Ecto neural progenitor cell (in vitro differentiated cells): ENCODE measurements around the gene WBP2.
"Not testable (repeated sequence)": the region's sequence is repeated elsewhere in the genome, so short reads cannot be mapped to it uniquely, and the experiment has no call there.

Experiments
- DNase-seq: peaks from one replicate; pipeline ENCODE4 v3.0.0-alpha.2; 2018; ENCODE audit warnings: low spot score

Gene WBP2

GRCh38 chr17:75888484-75888883 lies 33.3 kb upstream of the WBP2 start:
- DNase-seq, result no peak

- not testable (repeated sequence) for DNase-seq
Observed at GRCh38 chr17:75885860-75886259, 30.7 kb upstream of the WBP2 start.

- DNase-seq, result no peak
Observed at GRCh38 chr17:75885431-75885830, 30.3 kb upstream of the WBP2 start.

- no peak for DNase-seq
Observed at GRCh38 chr17:75881678-75882454, 26.7 kb upstream of the WBP2 start.

- DNase-seq, result no peak
Observed at GRCh38 chr17:75880266-75880665, 25.1 kb upstream of the WBP2 start.

- DNase-seq, result no peak
Observed at GRCh38 chr17:75878174-75878998, 23.3 kb upstream of the WBP2 start, which contains the start of gene TRIM47. TRIM47 (minus strand) TSS chr17:75878581; CDS start chr17:75878548, 33 bp downstream.

- DNase-seq, result peak; percentile 90
Observed at GRCh38 chr17:75877752-75878173, 22.6 kb upstream of the WBP2 start.

- no peak for DNase-seq
Observed at GRCh38 chr17:75876938-75877751, 22.0 kb upstream of the WBP2 start.

GRCh38 chr17:75876190-75876937 lies 21.2 kb upstream of the WBP2 start:
- DNase-seq, result no peak

- DNase-seq, result no peak
Observed at GRCh38 chr17:75875940-75876189, 20.7 kb upstream of the WBP2 start.

GRCh38 chr17:75875182-75875939 lies 20.2 kb upstream of the WBP2 start:
- DNase-seq, result no peak

- no peak for DNase-seq
Observed at GRCh38 chr17:75874323-75875181, 19.4 kb upstream of the WBP2 start.

GRCh38 chr17:75873587-75874322 lies 18.6 kb upstream of the WBP2 start:
- DNase-seq, result no peak

- no peak for DNase-seq
Observed at GRCh38 chr17:75872434-75873351, 17.6 kb upstream of the WBP2 start.

- DNase-seq, result not testable (repeated sequence)
Observed at GRCh38 chr17:75870228-75870627, 15.1 kb upstream of the WBP2 start.

GRCh38 chr17:75869282-75870141 lies 14.4 kb upstream of the WBP2 start:
- DNase-seq, result no peak

GRCh38 chr17:75868730-75869281 lies 13.7 kb upstream of the WBP2 start:
- DNase-seq, result not testable (repeated sequence)
